ENCODE measurements around the gene TMEM187. TPM values are rescaled to one million over a fixed set of nuclear protein-coding genes. Genes with fewer than 3 reads are reported as not detected.
"Not testable (repeated sequence)": the region's sequence is repeated elsewhere in the genome, so short reads cannot be mapped to it uniquely, and the experiment has no call there.

The TMEM187 gene
- polyA plus RNA-seq, 1 donor: 2.8 TPM

GRCh38 chrX:153971124-153971449, 1.5 kb upstream of the TMEM187 start:
- DNase-seq (ENCODE audit: low read depth): no peak

DNA sequence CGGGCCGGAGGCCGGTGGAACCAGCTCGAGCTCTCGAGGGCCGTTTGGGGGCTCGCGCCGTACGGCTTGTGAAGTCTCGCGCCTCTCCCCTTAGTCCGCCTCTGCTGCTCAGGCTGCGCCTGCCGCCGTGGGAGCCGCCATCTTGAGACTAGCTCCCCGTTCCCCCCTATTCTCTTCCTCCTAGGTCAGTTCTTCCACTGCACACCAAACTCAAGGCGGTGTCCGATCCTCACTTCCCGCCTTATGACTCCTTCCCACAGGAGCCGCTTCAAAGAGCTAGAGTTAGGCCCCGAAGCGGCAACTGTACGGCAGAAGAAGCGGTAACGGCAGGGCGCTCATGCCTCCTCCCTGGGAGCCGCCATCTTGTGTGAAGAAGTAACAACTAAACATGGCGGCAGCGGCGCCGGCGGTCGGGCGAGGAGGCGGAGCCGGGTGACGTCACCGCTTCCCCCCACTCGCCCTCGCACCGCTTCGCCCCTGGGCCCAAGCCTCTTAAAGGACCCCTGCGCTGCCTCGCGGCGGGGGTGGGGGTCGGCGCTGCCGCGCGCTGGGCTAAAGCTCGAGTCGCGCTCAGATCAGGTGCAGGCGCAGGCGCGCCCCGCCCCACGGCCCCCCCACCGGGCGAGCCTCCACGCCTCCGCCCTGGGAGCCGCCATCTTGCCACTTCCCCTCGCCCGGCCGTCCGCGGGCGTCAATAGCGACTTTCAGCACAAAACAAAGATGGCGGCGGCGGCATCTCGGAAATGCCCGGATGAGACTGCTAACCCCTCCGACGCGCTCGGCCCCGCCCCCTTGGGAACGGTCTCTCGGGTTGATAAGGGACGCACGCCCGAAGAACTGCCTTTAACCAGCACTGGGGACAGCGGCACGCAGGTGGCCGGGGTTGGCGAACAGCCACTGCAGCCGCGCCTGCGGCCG, 845 bp upstream of the TMEM187 start, which contains the start of gene HCFC1:
Gene HCFC1 (minus strand): TSS at position 369 of the 918 bp plus-strand sequence. CDS start 978 bp downstream, outside the sequence.
- DNase-seq (ENCODE audit: low read depth): peak; percentile 78

- no peak for DNase-seq (ENCODE audit: low read depth)
Measured at GRCh38 chrX:153973127-153974002, 811 bp downstream of the TMEM187 start.

DNA sequence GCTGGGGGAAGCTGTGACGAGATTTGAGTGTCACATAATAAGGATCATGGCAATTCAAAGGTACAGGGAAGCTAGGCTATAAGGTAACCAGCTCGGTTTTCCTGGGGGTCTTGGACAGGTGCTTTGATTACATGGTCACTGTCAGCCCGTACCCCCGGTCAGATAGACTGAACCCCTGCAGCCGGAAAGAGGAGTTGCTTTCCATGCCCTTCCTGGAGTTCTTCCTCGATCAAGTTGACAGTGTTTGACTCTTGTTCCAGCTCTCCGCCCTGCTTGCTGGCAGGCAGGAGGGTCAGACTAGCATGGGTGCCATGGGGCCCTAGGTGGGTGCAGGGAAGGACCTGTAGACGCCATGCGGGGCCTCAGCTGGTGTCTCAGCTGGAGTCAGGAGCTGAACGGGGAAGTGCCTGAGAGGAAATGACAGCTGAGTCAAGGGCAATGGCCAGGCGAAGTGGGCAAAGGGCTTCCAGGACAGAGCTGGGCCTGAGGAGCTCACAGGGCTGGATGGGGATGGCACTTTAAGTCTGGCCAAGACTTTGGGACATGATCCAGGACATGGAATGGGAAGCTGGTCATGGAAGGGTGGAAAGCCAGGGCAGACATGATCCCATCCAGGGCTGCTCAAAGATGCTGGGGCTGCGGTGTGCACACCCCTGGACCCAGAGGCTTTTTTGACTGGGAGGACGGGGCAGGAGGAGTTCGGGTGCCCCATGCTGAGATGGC, 1.6 kb downstream of the TMEM187 start:
- DNase-seq (ENCODE audit: low read depth): no peak

DNA sequence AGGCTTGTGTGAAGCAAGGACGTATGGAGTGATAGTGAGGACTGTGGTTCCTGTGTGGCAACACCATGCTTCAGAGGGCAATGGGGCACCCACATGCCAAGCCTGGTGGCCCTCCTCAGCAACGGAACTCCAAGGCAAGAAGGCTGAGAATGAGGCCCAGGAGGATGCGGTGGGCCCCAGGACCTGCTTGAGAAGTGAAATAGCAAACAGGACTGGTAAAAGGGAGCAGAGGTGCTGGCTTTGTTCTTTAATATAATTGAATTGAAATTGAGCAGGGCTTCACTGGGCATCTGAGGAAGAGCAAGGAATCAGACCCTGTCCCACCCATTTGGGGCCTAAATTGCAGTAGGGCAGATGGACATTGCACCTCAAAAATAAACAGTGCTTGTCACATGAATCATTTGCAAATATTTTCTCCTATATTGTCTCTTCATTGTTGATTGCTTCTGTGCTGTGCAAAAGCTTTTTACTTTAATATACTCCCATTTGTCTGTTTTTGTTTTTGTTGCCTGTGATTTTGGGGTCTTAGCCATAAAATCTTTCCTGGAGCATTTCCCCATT, 2.3 kb downstream of the TMEM187 start:
- no peak for DNase-seq (ENCODE audit: low read depth)

- not testable (repeated sequence) for DNase-seq (ENCODE audit: low read depth)
Measured at GRCh38 chrX:153980394-153980793, 7.8 kb downstream of the TMEM187 start.

- DNase-seq (ENCODE audit: low read depth): no peak
Measured at GRCh38 chrX:153981231-153981630, 8.7 kb downstream of the TMEM187 start.

DNA sequence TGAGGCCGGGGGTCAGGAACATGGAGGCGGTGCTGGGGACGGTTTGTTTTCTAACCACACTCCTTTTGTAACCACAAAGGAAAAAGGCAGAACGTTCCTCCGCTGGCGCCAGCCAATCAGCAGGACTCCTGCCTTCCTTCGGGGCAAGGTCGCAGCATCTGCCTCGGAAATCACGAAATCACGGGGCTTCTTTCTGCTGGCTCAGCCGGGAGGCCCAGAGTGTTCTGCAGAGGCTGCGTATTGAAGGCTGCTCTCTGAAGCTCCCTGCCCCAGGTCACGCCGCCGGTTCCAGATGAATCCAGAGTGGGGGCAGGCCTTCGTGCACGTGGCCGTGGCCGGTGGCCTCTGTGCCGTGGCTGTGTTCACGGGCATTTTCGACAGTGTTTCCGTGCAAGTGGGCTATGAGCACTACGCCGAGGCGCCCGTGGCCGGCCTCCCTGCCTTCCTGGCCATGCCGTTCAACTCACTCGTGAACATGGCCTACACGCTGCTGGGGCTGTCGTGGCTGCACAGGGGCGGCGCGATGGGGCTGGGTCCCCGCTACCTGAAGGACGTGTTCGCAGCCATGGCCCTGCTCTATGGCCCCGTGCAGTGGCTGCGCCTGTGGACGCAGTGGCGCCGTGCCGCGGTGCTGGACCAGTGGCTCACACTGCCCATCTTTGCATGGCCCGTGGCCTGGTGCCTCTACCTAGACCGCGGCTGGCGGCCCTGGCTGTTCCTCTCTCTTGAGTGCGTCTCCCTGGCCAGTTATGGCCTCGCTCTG, 9.4 kb downstream of the TMEM187 start:
- DNase-seq (ENCODE audit: low read depth): no peak

DNA sequence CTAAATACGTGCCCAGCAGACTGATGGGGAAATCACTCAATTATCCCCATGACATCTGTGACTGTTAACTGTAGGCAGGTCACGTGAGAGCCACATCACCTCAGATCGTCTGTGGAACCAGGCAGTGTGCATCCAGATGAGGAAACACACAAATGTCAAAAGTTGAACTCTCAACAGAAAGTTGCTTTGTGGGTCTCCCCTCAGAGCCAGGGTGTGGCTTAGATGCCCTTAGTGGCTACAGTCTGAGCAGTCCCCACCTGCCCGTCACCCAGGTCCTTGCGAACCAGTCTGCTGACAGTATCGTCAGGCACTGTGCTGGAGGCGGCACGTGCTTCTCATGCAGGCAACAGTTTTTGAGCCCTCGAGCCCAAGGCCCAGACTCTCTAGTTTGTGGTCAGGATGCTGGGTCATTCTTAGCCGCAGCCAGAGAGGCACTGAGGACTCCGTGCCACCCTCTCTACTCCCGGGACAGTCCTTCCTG, 10.8 kb downstream of the TMEM187 start:
- no peak for DNase-seq (ENCODE audit: low read depth)

DNA sequence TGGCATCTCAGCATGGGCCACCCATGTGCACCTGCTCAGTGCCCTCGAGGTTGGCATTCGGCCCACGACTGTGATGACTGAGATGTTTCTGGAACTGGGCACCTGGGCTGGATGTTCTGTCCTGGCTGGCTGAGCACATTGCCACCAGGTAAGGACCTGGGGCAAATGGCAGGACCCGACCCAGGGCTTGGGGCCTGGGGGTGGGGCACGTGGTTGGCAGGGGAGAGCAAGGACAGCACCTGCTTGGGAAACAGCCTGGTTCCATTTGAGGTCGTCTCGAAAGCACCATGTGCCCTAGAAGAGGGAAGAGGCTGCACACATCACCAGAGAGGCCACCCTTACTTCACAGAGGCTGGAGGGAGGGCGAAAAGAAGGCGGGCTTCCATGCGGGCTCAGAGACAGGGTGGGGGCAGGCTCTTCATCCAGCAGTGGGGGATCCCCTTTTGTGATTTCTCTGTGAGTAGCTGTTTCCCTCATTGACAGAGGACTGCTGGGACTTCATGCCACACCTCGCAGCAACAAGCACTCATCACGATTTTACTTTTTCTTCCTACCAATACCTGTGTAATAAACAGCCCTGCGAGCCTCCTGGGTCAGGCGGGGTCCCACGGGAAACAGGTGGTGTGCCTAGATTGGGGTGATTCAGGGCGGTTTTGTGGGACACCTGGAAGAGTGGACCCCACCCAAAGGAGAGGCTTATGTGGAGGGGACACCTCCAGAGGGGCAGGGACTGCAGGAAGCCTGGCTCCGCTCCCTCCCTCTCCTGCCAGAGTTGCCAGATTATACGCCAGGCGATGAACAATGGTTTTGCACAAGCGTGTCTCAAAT, 12.0 kb downstream of the TMEM187 start:
- no peak for DNase-seq (ENCODE audit: low read depth)

GRCh38 chrX:153988493-153988892, 15.9 kb downstream of the TMEM187 start:
- no peak for DNase-seq (ENCODE audit: low read depth)

GRCh38 chrX:153989973-153990655, 17.6 kb downstream of the TMEM187 start:
- no peak for DNase-seq (ENCODE audit: low read depth)

DNA sequence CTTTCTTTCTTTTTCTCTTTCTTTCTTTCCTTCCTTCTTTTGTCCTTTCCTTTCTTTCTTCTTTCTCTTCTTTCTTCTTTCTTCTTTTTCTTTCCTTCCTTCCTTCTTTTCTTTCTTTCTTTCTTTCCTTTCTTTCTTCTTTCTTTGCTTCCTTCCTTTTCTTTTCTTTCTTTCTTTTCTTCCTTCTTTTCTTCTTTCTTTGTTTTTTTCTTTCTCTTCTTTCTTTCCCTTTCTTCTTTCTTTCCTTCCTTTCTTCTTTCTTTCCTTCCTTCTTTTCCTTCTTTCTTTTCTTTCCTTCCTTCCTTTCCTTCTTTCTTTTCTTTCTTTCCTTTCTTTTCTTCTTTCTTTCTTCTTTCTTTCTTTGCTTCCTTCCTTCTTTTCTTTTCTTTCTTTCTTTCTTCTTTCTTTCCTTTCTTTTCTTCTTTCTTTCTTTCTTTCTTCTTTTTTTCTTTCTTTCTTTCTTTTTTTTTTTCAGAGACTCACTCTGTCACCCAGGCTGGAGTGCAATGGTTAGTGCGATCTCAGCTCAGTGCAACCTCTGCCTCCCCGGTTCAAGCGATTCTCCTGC, 18.5 kb downstream of the TMEM187 start:
- no peak for DNase-seq (ENCODE audit: low read depth)

GRCh38 chrX:153992180-153992579, 19.6 kb downstream of the TMEM187 start:
- no peak for DNase-seq (ENCODE audit: low read depth)

GRCh38 chrX:153993079-153993478, 20.5 kb downstream of the TMEM187 start:
- no peak for DNase-seq (ENCODE audit: low read depth)

- no peak for DNase-seq (ENCODE audit: low read depth)
Measured at GRCh38 chrX:153993978-153994377, 21.4 kb downstream of the TMEM187 start.

- not testable (repeated sequence) for DNase-seq (ENCODE audit: low read depth)
Measured at GRCh38 chrX:153994398-153994797, 21.8 kb downstream of the TMEM187 start.

- no peak for DNase-seq (ENCODE audit: low read depth)
Measured at GRCh38 chrX:153995504-153995903, 22.9 kb downstream of the TMEM187 start.

All from forelimb muscle (tissue), 1 donor.